GM12878 (cell line): ENCODE measurements around the gene WNT3A. TPM values are rescaled to one million over a fixed set of nuclear protein-coding genes. Genes with fewer than 3 reads are reported as not detected.

Experiments
- ATAC-seq: fragments of 200-7000 bp; cut with Tn5 transposase; 3 replicates; pipeline ENCODE4 v1.9.1; 2020; ENCODE audit warnings: mild to moderate bottlenecking, moderate library complexity
- BruUV-seq: library from RNA; stranded (reverse); fragments of 400-500 nt; replicated peaks from 2 replicates; lab custom pipeline; 2021; lab: Mats Ljungman, UMichigan
- CTCF ChIA-PET: fragments of 300-600 bp; sonication (Branson Sonifier 250); formaldehyde crosslinking; extraction: SDS; loops from one replicate; lab custom pipeline; 2021; ENCODE audit warnings: inconsistent platforms; lab: Yijun Ruan, JAX
- POLR2A ChIA-PET: fragments of 350-600 bp; formaldehyde crosslinking; extraction: SDS; loops from one replicate; lab custom pipeline; 2021; ENCODE audit warnings: inconsistent platforms; lab: Charles Lee
- RAD21 ChIA-PET: fragments of 300-600 bp; sonication (Branson Sonifier 250); formaldehyde crosslinking; loops from one replicate; lab custom pipeline; 2023; ENCODE audit warnings: antibody characterized with exemption; ENCODE audit not compliant: unreplicated experiment; lab: Charles Lee
- SMC1A ChIA-PET: fragments of 300-600 bp; sonication (Branson Sonifier 250); formaldehyde crosslinking; loops from one replicate; lab custom pipeline; 2023; ENCODE audit not compliant: unreplicated experiment, uncharacterized antibody; lab: Charles Lee
- DNase-seq: peaks from one replicate; pipeline ENCODE4 v3.0.0-alpha.2; 2011; ENCODE audit warnings: low read depth, low spot score
- FAIRE-seq: peaks from 3 replicates; lab custom pipeline; 2011; peaks lifted over from hg19 to GRCh38; lab: Jason Lieb, UNC
- H2AFZ ChIP-seq: 2 replicates; pipeline ENCODE4 v1.6.0; 2011; ENCODE audit warnings: low read depth, low read length, control low read depth; ENCODE audit not compliant: control insufficient read depth
- H3K27ac ChIP-seq: 2 replicates; pipeline ENCODE4 v1.5.1; 2011; ENCODE audit warnings: control low read depth; ENCODE audit not compliant: control insufficient read depth, insufficient read depth
- H3K27me3 ChIP-seq, 2 experiments: replicated peaks in 1 of 2; 2 replicates each; pipeline versions ENCODE4 v1.6.0 to v1.6.1; 2011; ENCODE audit warnings: low read length in 1 of 2; ENCODE audit not compliant: control insufficient read depth in 2 of 2, insufficient read depth in 2 of 2
- H3K36me3 ChIP-seq, 2 experiments: 2 replicates each; pipeline ENCODE4 v1.5.1; 2011; ENCODE audit warnings: low read length in 1 of 2; ENCODE audit not compliant: control insufficient read depth in 2 of 2, insufficient read depth in 2 of 2
- H3K4me1 ChIP-seq: 2 replicates; pipeline ENCODE4 v1.6.1; 2011; ENCODE audit warnings: mild to moderate bottlenecking, low read length, moderate library complexity, mixed read lengths; ENCODE audit not compliant: control insufficient read depth, insufficient read depth
- H3K4me2 ChIP-seq: 2 replicates; pipeline ENCODE4 v1.6.0; 2011; ENCODE audit warnings: control low read depth; ENCODE audit not compliant: control insufficient read depth, insufficient read depth
- H3K4me3 ChIP-seq: fragments of 200-600 bp; sonication (generic); 2 replicates; pipeline ENCODE4 v1.5.1; 2016
- H3K79me2 ChIP-seq: 2 replicates; pipeline ENCODE4 v1.6.0; 2011; ENCODE audit warnings: low read length; ENCODE audit not compliant: control insufficient read depth, insufficient read depth
- H3K9ac ChIP-seq: 2 replicates; pipeline ENCODE4 v1.8.0; 2011; ENCODE audit warnings: low read length, control low read depth, mixed read lengths; ENCODE audit not compliant: control insufficient read depth, insufficient read depth
- H3K9me3 ChIP-seq: replicated peaks from 3 replicates; pipeline ENCODE4 v1.5.1; 2011; ENCODE audit warnings: mild to moderate bottlenecking, low read length; ENCODE audit not compliant: control insufficient read depth, insufficient read depth
- H4K20me1 ChIP-seq: 2 replicates; pipeline ENCODE4 v1.6.0; 2011; ENCODE audit not compliant: control insufficient read depth, insufficient read depth
- ATF7 ChIP-seq: fragments of 450-650 bp; IDR thresholded peaks from 2 replicates; pipeline ENCODE4 v1.6.1; 2016; ENCODE audit warnings: low read depth, mild to moderate bottlenecking
- BACH1 ChIP-seq: fragments of 450-650 bp; IDR thresholded peaks from 2 replicates; pipeline ENCODE4 v1.6.1; 2017; ENCODE audit warnings: mild to moderate bottlenecking, borderline replicate concordance
- BHLHE40 ChIP-seq, 2 experiments: fragments of 450-650 bp in 1 of 2; IDR thresholded peaks; 2 replicates each; pipeline ENCODE4 v1.6.1; 2011 to 2017; ENCODE audit warnings: low read depth in 2 of 2, borderline replicate concordance in 1 of 2, improper control_type of control experiment in 1 of 2, low read length in 1 of 2, mild to moderate bottlenecking in 1 of 2
- BMI1 ChIP-seq: fragments of 450-650 bp; IDR thresholded peaks from 2 replicates; pipeline ENCODE4 v1.6.1; 2016; ENCODE audit warnings: mild to moderate bottlenecking, moderate library complexity, borderline replicate concordance
- BRCA1 ChIP-seq: IDR thresholded peaks from 2 replicates; pipeline ENCODE4 v1.6.1; 2011; ENCODE audit warnings: low read depth, low read length, improper control_type of control experiment
- HDGF ChIP-seq: fragments of 450-650 bp; IDR thresholded peaks from 2 replicates; pipeline ENCODE4 v1.6.1; 2016; ENCODE audit warnings: antibody characterized with exemption
- NKRF ChIP-seq: fragments of 450-650 bp; conservative IDR thresholded peaks from 2 replicates; pipeline ENCODE4 v1.6.1; 2017; ENCODE audit warnings: mild to moderate bottlenecking, moderate library complexity
- SMAD5 ChIP-seq: IDR thresholded peaks from 2 replicates; pipeline ENCODE4 v1.6.1; 2016; ENCODE audit warnings: antibody characterized with exemption, low read depth
- SREBF2 ChIP-seq: IDR thresholded peaks from 2 replicates; pipeline ENCODE4 v1.6.1; 2012; ENCODE audit warnings: mild to moderate bottlenecking, low read length
- TAF1 ChIP-seq: IDR thresholded peaks from 2 replicates; pipeline ENCODE4 v1.6.1; 2011; ENCODE audit warnings: mild to moderate bottlenecking, low read depth, low read length, borderline replicate concordance
- ZNF207 ChIP-seq: fragments of 450-650 bp; IDR thresholded peaks from 2 replicates; pipeline ENCODE4 v1.6.1; 2014; ENCODE audit warnings: antibody characterized with exemption, mild to moderate bottlenecking, borderline replicate concordance
- ZNF592 ChIP-seq: fragments of 450-650 bp; IDR thresholded peaks from 2 replicates; pipeline ENCODE4 v1.6.1; 2017; ENCODE audit warnings: mild to moderate bottlenecking, moderate library complexity
- WGBS: methylation state at CpG from one replicate; pipeline ENCODE4 v1.1.6; 2016; ENCODE audit warnings: low lambda C conversion rate; ENCODE audit not compliant: insufficient replicate concordance, insufficient coverage; ENCODE audit errors: missing lambda C conversion rate; 5-methylcytosine and 5-hydroxymethylcytosine counted together
- in situ Hi-C: fragments of 300-500 bp; cut with MboI; formaldehyde crosslinking; loops from 9 replicates; pipeline ENCODE4 v1.14.3; 2018; ENCODE audit warnings: mixed read lengths
- intact Hi-C: fragments of 100-400 bp; cut with micrococcal nuclease; formaldehyde crosslinking; loops from one replicate; pipeline ENCODE4 v1.14.2; 2022; ENCODE audit not compliant: unreplicated experiment
- polyA plus RNA-seq, 11 experiments: library from polyadenylated mRNA; depleted of rRNA in 4 of 11; unstranded in 6 of 11; stranded (reverse) in 5 of 11; fragments of >200 nt; fragmentation: Nextera tagmentation in 4 of 11; fragmentation: Illumina TruSeq in 1 of 11; extraction: Ambion mirVana in 4 of 11; extraction: Trizol in 1 of 11; gene quantifications; 1 replicate in 1 of 11; 2 replicates in 10 of 11; pipeline versions ENCODE4 v1.2.1 to v1.2.3, GENCODE V29; 2011 to 2016; ENCODE audit warnings: inconsistent platforms in 2 of 11, missing spikeins in 2 of 11, low read depth in 1 of 11
- total RNA-seq, 4 experiments: library from RNA; depleted of rRNA in 3 of 4; stranded (reverse); fragments of >200 nt in 3 of 4; fragmentation: Illumina TruSeq in 1 of 4; extraction: Trizol in 1 of 4; gene quantifications; 2 replicates each; pipeline versions ENCODE4 v1.2.1 to v1.2.3, GENCODE V29; 2013 to 2021

WNT3A gene
- total and polyA plus RNA-seq, 10 of the 15 experiments (the other 5 are each of a cell fraction or from before 2014, with no cell fraction given), result 0.16 TPM; not detected in 9

GRCh38 chr1:228003461-228004330 is 3.1 kb upstream of the WNT3A start:
- ChIA-PET CTCF (interaction anchor here (0.6 to 2.5 kb wide), 7 partner anchors 10 to 240 kb away, joined by 3 to 16 read pairs (median 4); partner anchors contain the start of genes ARF1 and IBA57), RAD21 (interaction anchor here (0.7 to 1.2 kb wide), 2 partner anchors 70 kb away, joined by 3 to 4 read pairs; no protein-coding TSS in a partner anchor), POLR2A (no interaction called here), SMC1A (interaction anchor here (0.9 to 1.4 kb wide), 4 partner anchors 32 to 127 kb away, joined by 3 to 4 read pairs (median 3); no protein-coding TSS in a partner anchor)
- Histone ChIP-seq H3K9me3 (no peaks in the 10 kb centered on the region; the same call in 2 of the 3 replicates), H3K79me2 (no peaks in the 10 kb centered on the region), H3K36me3 (no peaks in the 10 kb centered on the region), H3K27me3 (peaks cover 2 to 21% of the 10 kb centered on the region in 2 experiments), H4K20me1 (no peaks in the 10 kb centered on the region), H3K4me1 (no peaks in the 10 kb centered on the region), H2AFZ (no peak overlapping the region), H3K4me3 (no peak overlapping the region), H3K4me2 (no peak overlapping the region), H3K9ac (no peak overlapping the region), H3K27ac (no peak overlapping the region)
- FAIRE-seq (no peak), ATAC-seq (no peak), DNase-seq (no peak)
- in situ Hi-C loops (no loop called here), intact Hi-C loops (loop anchor here (5.0 kb wide), 1 partner anchor 69 kb away; no protein-coding TSS in a partner anchor)
- BruUV-seq, result no TSS peak
- WGBS, result 39% methylated on average over 14 of the region's 14 CpGs
- TF ChIP-seq TAF1 (no peak), BRCA1 (no peak), ZNF207 (no peak), HDGF (no peak), NKRF (no peak), SREBF2 (no peak), BACH1 (no peak), ATF7 (no peak), BMI1 (no peak), BHLHE40 (IDR thresholded peaks at IDR 0.05; ENCODE audit: borderline replicate concordance in 1 of 2, low read depth in 2 of 2, low read length in 1 of 2) (no peak), SMAD5 (no peak), ZNF592 (no peak)
